WTC11 (cell line): ENCODE results near the gene KIF6. TPM values are rescaled to one million over a fixed set of nuclear protein-coding genes. Genes with fewer than 3 reads are reported as not detected.

Experiments used
- ATAC-seq: fragments of 200-7000 bp; cut with Tn5 transposase; 2 replicates; pipeline ENCODE4 v1.10.0; 2021; ENCODE audit warnings: mild to moderate bottlenecking, moderate library complexity
- CTCF ChIA-PET: fragments of 300-600 bp; sonication (Branson Sonifier 250); formaldehyde crosslinking; loops from one replicate; lab custom pipeline; 2021; ENCODE audit warnings: antibody characterized with exemption; lab: Charles Lee
- POLR2A ChIA-PET: fragments of 350-600 bp; sonication (Branson Sonifier 250); formaldehyde crosslinking; loops from one replicate; lab custom pipeline; 2021; ENCODE audit warnings: antibody characterized with exemption; lab: Charles Lee
- DNase-seq: peaks from one replicate; pipeline ENCODE4 v3.0.0; 2021; ENCODE audit warnings: low spot score
- H3K27ac Mint-ChIP-seq: 2 replicates; pipeline ENCODE4 v1.8.0; 2021; ENCODE audit warnings: mixed read lengths
- H3K27me3 Mint-ChIP-seq: 2 replicates; pipeline ENCODE4 v1.8.0; 2021; ENCODE audit warnings: low read depth, mild to moderate bottlenecking, moderate library complexity, mixed read lengths
- H3K36me3 Mint-ChIP-seq: 2 replicates; pipeline ENCODE4 v1.8.0; 2021; ENCODE audit warnings: mixed read lengths
- H3K4me1 Mint-ChIP-seq: 2 replicates; pipeline ENCODE4 v1.8.0; 2022; ENCODE audit warnings: mixed read lengths
- H3K4me3 Mint-ChIP-seq: 2 replicates; pipeline ENCODE4 v1.8.0; 2021; ENCODE audit warnings: mild to moderate bottlenecking, moderate library complexity, mixed read lengths
- H3K9me3 Mint-ChIP-seq: 2 replicates; pipeline ENCODE4 v1.8.0; 2021; ENCODE audit warnings: mixed read lengths
- CBFB ChIP-seq: sonication (generic); formaldehyde crosslinking; IDR thresholded peaks from 2 replicates; pipeline ENCODE4 v1.8.1; 2022; ENCODE audit warnings: mild to moderate bottlenecking, low read depth, missing genetic modification reagents
- CTCF ChIP-seq: fragments of 200-600 bp; IDR thresholded peaks from 2 replicates; pipeline ENCODE4 v1.8.0; 2022; ENCODE audit warnings: antibody characterized with exemption
- IRF2 ChIP-seq: sonication (generic); formaldehyde crosslinking; IDR thresholded peaks from 2 replicates; pipeline ENCODE4 v1.8.0; 2022; ENCODE audit warnings: low read depth, missing genetic modification reagents, borderline replicate concordance
- KAT7 ChIP-seq: sonication (generic); formaldehyde crosslinking; IDR thresholded peaks from 2 replicates; pipeline ENCODE4 v1.8.1; 2023; ENCODE audit warnings: missing genetic modification reagents, mild to moderate bottlenecking, borderline replicate concordance
- NFATC4 ChIP-seq: fragments of 250-450 bp; sonication (Bioruptor Pico); IDR thresholded peaks from 2 replicates; pipeline ENCODE4 v1.9.0; 2021; ENCODE audit warnings: mild to moderate bottlenecking
- RELA ChIP-seq: sonication (generic); formaldehyde crosslinking; IDR thresholded peaks from 2 replicates; pipeline ENCODE4 v1.8.1; 2022; ENCODE audit warnings: missing genetic modification reagents, mild to moderate bottlenecking, borderline replicate concordance
- RORB ChIP-seq: fragments of 250-450 bp; sonication (Bioruptor Pico); IDR thresholded peaks from 2 replicates; pipeline ENCODE4 v1.9.0; 2021; ENCODE audit warnings: mild to moderate bottlenecking
- SMAD3 ChIP-seq: sonication (generic); formaldehyde crosslinking; IDR thresholded peaks from 2 replicates; pipeline ENCODE4 v1.8.0; 2022; ENCODE audit warnings: missing genetic modification reagents, mild to moderate bottlenecking, borderline replicate concordance
- SMAD4 ChIP-seq: sonication (generic); formaldehyde crosslinking; IDR thresholded peaks from 2 replicates; pipeline ENCODE4 v1.8.0; 2022; ENCODE audit warnings: mild to moderate bottlenecking, missing genetic modification reagents
- ZMAT4 ChIP-seq: fragments of 250-450 bp; sonication (Bioruptor Pico); IDR thresholded peaks from 2 replicates; pipeline ENCODE4 v1.9.0; 2021; ENCODE audit warnings: mild to moderate bottlenecking
- ZNF232 ChIP-seq: sonication (generic); formaldehyde crosslinking; IDR thresholded peaks from 2 replicates; pipeline ENCODE4 v1.8.0; 2022; ENCODE audit warnings: mild to moderate bottlenecking, missing genetic modification reagents
- ZNF317 ChIP-seq: sonication (generic); formaldehyde crosslinking; IDR thresholded peaks from 2 replicates; pipeline ENCODE4 v1.8.1; 2023; ENCODE audit warnings: low read depth, mild to moderate bottlenecking, moderate library complexity, missing genetic modification reagents, borderline replicate concordance
- ZNF396 ChIP-seq: fragments of 250-450 bp; sonication (Bioruptor Pico); IDR thresholded peaks from 2 replicates; pipeline ENCODE4 v1.8.0; 2021; ENCODE audit warnings: mild to moderate bottlenecking, moderate library complexity, borderline replicate concordance
- total RNA-seq: library from RNA; stranded (reverse); gene quantifications from 3 replicates; pipeline ENCODE4 v1.2.3, GENCODE V29; 2021
- TF ChIP-seq, protein P1 (sequence below): sonication (generic); formaldehyde crosslinking; IDR thresholded peaks from 2 replicates; pipeline ENCODE4 v1.8.0; 2023; ENCODE audit warnings: missing genetic modification reagents
- TF ChIP-seq, protein P2 (sequence below): sonication (generic); formaldehyde crosslinking; IDR thresholded peaks from 2 replicates; pipeline ENCODE4 v1.8.0; 2022; ENCODE audit warnings: missing genetic modification reagents
- TF ChIP-seq, protein P3 (sequence below): sonication (generic); formaldehyde crosslinking; IDR thresholded peaks from 2 replicates; pipeline ENCODE4 v1.8.1; 2022; ENCODE audit warnings: mild to moderate bottlenecking, missing genetic modification reagents, moderate library complexity, borderline replicate concordance

The KIF6 gene
- total RNA-seq, 1 experiment from 2014 or later = 0.57 TPM

- TF ChIP-seq SMAD4 (CRISPR knock-in tag) = no peak
- TF ChIP-seq, protein P1, sequence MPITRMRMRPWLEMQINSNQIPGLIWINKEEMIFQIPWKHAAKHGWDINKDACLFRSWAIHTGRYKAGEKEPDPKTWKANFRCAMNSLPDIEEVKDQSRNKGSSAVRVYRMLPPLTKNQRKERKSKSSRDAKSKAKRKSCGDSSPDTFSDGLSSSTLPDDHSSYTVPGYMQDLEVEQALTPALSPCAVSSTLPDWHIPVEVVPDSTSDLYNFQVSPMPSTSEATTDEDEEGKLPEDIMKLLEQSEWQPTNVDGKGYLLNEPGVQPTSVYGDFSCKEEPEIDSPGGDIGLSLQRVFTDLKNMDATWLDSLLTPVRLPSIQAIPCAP (CRISPR knock-in tag) = no peak
Observed at GRCh38 chr6:39446909-39447308, 278.3 kb downstream of the KIF6 start (continued).

DNA sequence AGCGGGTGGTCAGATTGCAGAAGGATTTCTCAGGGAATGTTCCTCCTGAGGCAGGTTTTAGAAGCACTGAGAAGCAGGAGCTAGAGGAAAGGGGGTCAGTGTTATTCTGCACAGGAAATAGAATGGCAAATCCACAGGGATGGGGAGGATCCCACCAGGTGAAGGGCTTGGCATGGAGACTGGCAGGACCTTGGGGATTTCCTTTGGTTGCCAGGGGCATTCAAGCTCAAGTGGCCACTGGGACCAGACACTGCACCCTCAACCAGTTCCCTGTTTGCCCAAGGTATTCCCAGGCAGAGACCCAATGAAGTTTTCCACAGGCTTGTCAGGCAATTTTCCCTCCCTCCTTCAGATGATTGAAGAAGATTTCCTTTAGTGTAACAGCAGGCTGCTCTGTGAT lies 279.5 kb downstream of the KIF6 start:
- TF ChIP-seq CTCF (no peak), KAT7 (CRISPR knock-in tag) (no peak), RORB (CRISPR knock-in tag) (no peak), ZNF396 (CRISPR knock-in tag) (no peak), RELA (CRISPR knock-in tag) (no peak), IRF2 (CRISPR knock-in tag) (no peak), NFATC4 (no peak), ZMAT4 (CRISPR knock-in tag) (no peak), ZNF232 (CRISPR knock-in tag) (no peak), SMAD3 (CRISPR knock-in tag) (no peak), ZNF317 (CRISPR knock-in tag) (no peak), CBFB (CRISPR knock-in tag) (no peak)
- TF ChIP-seq, protein P2, sequence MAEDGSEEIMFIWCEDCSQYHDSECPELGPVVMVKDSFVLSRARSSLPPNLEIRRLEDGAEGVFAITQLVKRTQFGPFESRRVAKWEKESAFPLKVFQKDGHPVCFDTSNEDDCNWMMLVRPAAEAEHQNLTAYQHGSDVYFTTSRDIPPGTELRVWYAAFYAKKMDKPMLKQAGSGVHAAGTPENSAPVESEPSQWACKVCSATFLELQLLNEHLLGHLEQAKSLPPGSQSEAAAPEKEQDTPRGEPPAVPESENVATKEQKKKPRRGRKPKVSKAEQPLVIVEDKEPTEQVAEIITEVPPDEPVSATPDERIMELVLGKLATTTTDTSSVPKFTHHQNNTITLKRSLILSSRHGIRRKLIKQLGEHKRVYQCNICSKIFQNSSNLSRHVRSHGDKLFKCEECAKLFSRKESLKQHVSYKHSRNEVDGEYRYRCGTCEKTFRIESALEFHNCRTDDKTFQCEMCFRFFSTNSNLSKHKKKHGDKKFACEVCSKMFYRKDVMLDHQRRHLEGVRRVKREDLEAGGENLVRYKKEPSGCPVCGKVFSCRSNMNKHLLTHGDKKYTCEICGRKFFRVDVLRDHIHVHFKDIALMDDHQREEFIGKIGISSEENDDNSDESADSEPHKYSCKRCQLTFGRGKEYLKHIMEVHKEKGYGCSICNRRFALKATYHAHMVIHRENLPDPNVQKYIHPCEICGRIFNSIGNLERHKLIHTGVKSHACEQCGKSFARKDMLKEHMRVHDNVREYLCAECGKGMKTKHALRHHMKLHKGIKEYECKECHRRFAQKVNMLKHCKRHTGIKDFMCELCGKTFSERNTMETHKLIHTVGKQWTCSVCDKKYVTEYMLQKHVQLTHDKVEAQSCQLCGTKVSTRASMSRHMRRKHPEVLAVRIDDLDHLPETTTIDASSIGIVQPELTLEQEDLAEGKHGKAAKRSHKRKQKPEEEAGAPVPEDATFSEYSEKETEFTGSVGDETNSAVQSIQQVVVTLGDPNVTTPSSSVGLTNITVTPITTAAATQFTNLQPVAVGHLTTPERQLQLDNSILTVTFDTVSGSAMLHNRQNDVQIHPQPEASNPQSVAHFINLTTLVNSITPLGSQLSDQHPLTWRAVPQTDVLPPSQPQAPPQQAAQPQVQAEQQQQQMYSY (CRISPR knock-in tag) = no peak
- TF ChIP-seq, protein P3, sequence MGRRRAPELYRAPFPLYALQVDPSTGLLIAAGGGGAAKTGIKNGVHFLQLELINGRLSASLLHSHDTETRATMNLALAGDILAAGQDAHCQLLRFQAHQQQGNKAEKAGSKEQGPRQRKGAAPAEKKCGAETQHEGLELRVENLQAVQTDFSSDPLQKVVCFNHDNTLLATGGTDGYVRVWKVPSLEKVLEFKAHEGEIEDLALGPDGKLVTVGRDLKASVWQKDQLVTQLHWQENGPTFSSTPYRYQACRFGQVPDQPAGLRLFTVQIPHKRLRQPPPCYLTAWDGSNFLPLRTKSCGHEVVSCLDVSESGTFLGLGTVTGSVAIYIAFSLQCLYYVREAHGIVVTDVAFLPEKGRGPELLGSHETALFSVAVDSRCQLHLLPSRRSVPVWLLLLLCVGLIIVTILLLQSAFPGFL (CRISPR knock-in tag) = no peak
- TF ChIP-seq, protein P1 (CRISPR knock-in tag) = no peak
- H3K9me3 Mint-ChIP-seq = 0 out of 2 replicates have a peak, but pooled peaks cover 3% of the 10 kb centered on the region
- ATAC-seq = no peak
- H3K36me3 Mint-ChIP-seq = no peaks in the 10 kb centered on the region
- ChIA-PET POLR2A (no interaction called here), CTCF (no interaction called here)
- no peak overlapping the region for H3K4me3 Mint-ChIP-seq
- DNase-seq = no peak
- peaks cover 2% of the 10 kb centered on the region; the same call in 1 of the 2 replicates for H3K27me3 Mint-ChIP-seq
- H3K4me1 Mint-ChIP-seq = peaks cover 7% of the 10 kb centered on the region
- H3K27ac Mint-ChIP-seq = no peak overlapping the region
